Erythroblast (primary cell): ENCODE data around the gene PLXNB2.

Experiments
- GATA1 ChIP-seq: IDR thresholded peaks from 2 replicates; pipeline ENCODE4 v1.6.1; 2011; ENCODE audit warnings: low read depth, mild to moderate bottlenecking, control low read depth, low read length, moderate library complexity
- POLR2A ChIP-seq: IDR thresholded peaks from 2 replicates; pipeline ENCODE4 v1.6.1; 2011; ENCODE audit warnings: mild to moderate bottlenecking, low read length

DNA sequence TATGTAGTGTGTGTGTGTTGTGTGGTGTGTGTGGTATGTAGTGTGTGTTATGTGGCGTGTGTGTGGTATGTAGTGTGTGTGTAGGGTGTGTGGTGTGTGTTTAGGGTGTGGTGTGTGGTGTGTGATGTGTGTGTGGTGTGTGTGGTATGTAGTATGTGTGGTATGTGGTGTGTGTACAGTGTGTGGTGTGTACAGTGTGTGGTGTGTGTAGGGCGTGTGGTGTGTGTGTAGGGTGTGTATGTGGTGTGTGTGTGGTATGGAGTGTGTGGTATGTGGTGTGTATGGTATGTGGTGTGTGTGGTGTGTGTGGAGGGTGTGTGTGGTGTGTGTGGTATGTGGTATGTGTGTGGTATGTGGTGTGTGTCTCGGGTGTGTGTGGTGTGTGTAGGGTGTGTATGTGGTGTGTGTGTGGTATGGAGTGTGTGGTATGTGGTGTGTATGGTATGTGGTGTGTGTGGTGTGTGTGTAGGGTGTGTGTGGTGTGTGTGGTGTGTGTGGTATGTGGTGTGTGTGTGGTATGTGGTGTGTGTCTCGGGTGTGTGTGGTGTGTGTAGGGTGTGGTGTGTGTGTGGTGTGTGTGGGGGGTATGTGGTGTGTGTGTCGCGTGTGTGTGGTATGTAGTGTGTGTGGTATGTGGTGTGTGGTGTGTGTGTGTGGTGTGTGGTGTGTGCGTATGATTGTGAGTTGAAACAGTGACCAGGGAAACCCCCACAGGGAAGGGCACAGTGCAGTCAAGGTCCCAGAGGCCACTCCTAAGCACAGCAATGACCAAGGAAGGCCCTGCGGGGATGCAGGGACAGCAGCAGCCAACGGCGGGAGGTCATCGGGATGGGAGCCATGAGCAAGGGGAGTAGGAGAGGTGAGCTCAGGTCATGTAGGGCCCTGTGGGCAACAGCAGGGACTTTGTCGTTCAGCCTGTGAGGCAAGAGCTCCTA, 32.8 kb upstream of the PLXNB2 start:
- TF ChIP-seq POLR2A: no peak
- no peak for TF ChIP-seq GATA1
